A549 (cell line): Measurements from ENCODE around the gene PACS2. TPM values are rescaled to one million over a fixed set of nuclear protein-coding genes. Genes with fewer than 3 reads are reported as not detected.

Experiments used
- ATAC-seq, 2 experiments: fragments of 200-7000 bp in 1 of 2; fragments of >200 bp in 1 of 2; cut with Nextera tagmentation in 1 of 2; cut with Tn5 transposase in 1 of 2; 3 replicates each; pipeline versions ENCODE4 v1.8.0 to v1.9.1; 2018 to 2020; ENCODE audit warnings: mild to moderate bottlenecking in 1 of 2, moderate library complexity in 1 of 2
- CTCF ChIA-PET: fragments of 300-600 bp; sonication (Branson Sonifier 250); formaldehyde crosslinking; extraction: SDS; loops from one replicate; lab custom pipeline; 2021; ENCODE audit warnings: antibody characterized with exemption, inconsistent platforms; lab: Yijun Ruan, JAX
- POLR2A ChIA-PET: fragments of 350-600 bp; formaldehyde crosslinking; extraction: SDS; loops from one replicate; lab custom pipeline; 2021; ENCODE audit warnings: antibody characterized with exemption, inconsistent platforms; lab: Yijun Ruan, JAX
- DNase-seq, 2 experiments: peaks; one replicate each; pipeline versions ENCODE4 v3.0.0 to v3.0.0-alpha.2; 2011 to 2016; ENCODE audit warnings: low read depth in 1 of 2, low spot score in 1 of 2
- FAIRE-seq: peaks from 2 replicates; lab custom pipeline; 2011; peaks lifted over from hg19 to GRCh38; lab: Jason Lieb, UNC
- H3K27ac ChIP-seq, 2 experiments: fragments of >200 bp; sonication (Bioruptor Twin); formaldehyde crosslinking; 3 replicates each; pipeline ENCODE4 v1.5.1; 2016 to 2017
- H3K4me1 ChIP-seq: fragments of >200 bp; sonication (Bioruptor Twin); formaldehyde crosslinking; 3 replicates; pipeline ENCODE4 v1.6.1; 2016
- H3K4me2 ChIP-seq: fragments of >200 bp; sonication (Bioruptor Twin); formaldehyde crosslinking; 3 replicates; pipeline ENCODE4 v1.6.1; 2016
- H3K4me3 ChIP-seq: fragments of >200 bp; sonication (Bioruptor Twin); formaldehyde crosslinking; 3 replicates; pipeline ENCODE4 v1.5.1; 2016
- H3K9me3 ChIP-seq: fragments of >200 bp; sonication (Bioruptor Twin); formaldehyde crosslinking; 3 replicates; pipeline ENCODE4 v1.6.1; 2016
- BHLHE40 ChIP-seq: IDR thresholded peaks from 2 replicates; pipeline ENCODE4 v1.6.1; 2012; ENCODE audit warnings: low read depth, low read length, inconsistent platforms
- CBX2 ChIP-seq: fragments of 200-600 bp; sonication (generic); IDR thresholded peaks from 2 replicates; pipeline ENCODE4 v1.6.1; 2016; ENCODE audit warnings: low read depth, mild to moderate bottlenecking, borderline replicate concordance
- CEBPB ChIP-seq, 2 experiments: fragments of >200 bp in 1 of 2; sonication (Bioruptor Twin) in 1 of 2; formaldehyde crosslinking in 1 of 2; IDR thresholded peaks; 2 replicates each; pipeline ENCODE4 v1.6.1; 2012 to 2016
- EHF ChIP-seq: fragments of 250-450 bp; sonication (Bioruptor Pico); IDR thresholded peaks from 2 replicates; pipeline ENCODE4 v1.5.0; 2020; ENCODE audit warnings: mild to moderate bottlenecking
- EHMT2 ChIP-seq: fragments of 200-600 bp; sonication (generic); IDR thresholded peaks from 2 replicates; pipeline ENCODE4 v1.6.1; 2016; ENCODE audit warnings: antibody characterized with exemption, low read depth, mild to moderate bottlenecking, moderate library complexity
- FOSB ChIP-seq: fragments of 250-450 bp; sonication (Bioruptor Pico); IDR thresholded peaks from 2 replicates; pipeline ENCODE4 v1.5.0; 2020; ENCODE audit warnings: mild to moderate bottlenecking, moderate library complexity
- FOXS1 ChIP-seq: fragments of 250-450 bp; sonication (Bioruptor Pico); IDR thresholded peaks from 2 replicates; pipeline ENCODE4 v1.5.0; 2020; ENCODE audit warnings: mild to moderate bottlenecking, moderate library complexity
- HOXB13 ChIP-seq: fragments of 250-450 bp; sonication (Bioruptor Pico); IDR thresholded peaks from 2 replicates; pipeline ENCODE4 v1.5.0; 2020; ENCODE audit warnings: low read depth, mild to moderate bottlenecking, moderate library complexity
- JUN ChIP-seq, 2 experiments: fragments of >200 bp; sonication (Bioruptor Twin); formaldehyde crosslinking; IDR thresholded peaks; 2 replicates in 1 of 2; 3 replicates in 1 of 2; pipeline ENCODE4 v1.6.1; 2016 to 2017
- KDM1A ChIP-seq: fragments of 200-600 bp; sonication (generic); IDR thresholded peaks from 2 replicates; pipeline ENCODE4 v1.6.1; 2016; ENCODE audit warnings: low read depth, mild to moderate bottlenecking
- NFE2L2 ChIP-seq: fragments of 150-350 bp; conservative IDR thresholded peaks from 2 replicates; pipeline ENCODE4 v1.6.1; 2014; ENCODE audit warnings: low read length
- NR3C1 ChIP-seq: fragments of >200 bp; sonication (Bioruptor Twin); formaldehyde crosslinking; IDR thresholded peaks from 3 replicates; pipeline ENCODE4 v1.6.1; 2017
- POLR2AphosphoS2 ChIP-seq: conservative IDR thresholded peaks from 2 replicates; pipeline ENCODE4 v1.6.1; 2012; ENCODE audit warnings: low read length, improper control_type of control experiment, inconsistent platforms
- RAD21 ChIP-seq, 2 experiments: fragments of >200 bp in 1 of 2; sonication (Bioruptor Twin) in 1 of 2; formaldehyde crosslinking in 1 of 2; IDR thresholded peaks in 1 of 2; conservative IDR thresholded peaks in 1 of 2; 2 replicates in 1 of 2; 3 replicates in 1 of 2; pipeline ENCODE4 v1.6.1; 2012 to 2018; ENCODE audit warnings: inconsistent platforms in 1 of 2
- RNF2 ChIP-seq: fragments of 200-600 bp; sonication (generic); IDR thresholded peaks from 2 replicates; pipeline ENCODE4 v1.6.1; 2016; ENCODE audit warnings: low read depth, mild to moderate bottlenecking, antibody characterized with exemption, moderate library complexity, borderline replicate concordance
- SMC3 ChIP-seq: fragments of >200 bp; sonication (Bioruptor Twin); formaldehyde crosslinking; IDR thresholded peaks from 3 replicates; pipeline ENCODE4 v1.6.1; 2018; ENCODE audit warnings: inconsistent platforms
- ZSCAN20 ChIP-seq: fragments of 250-450 bp; sonication (Bioruptor Pico); IDR thresholded peaks from 2 replicates; pipeline ENCODE4 v1.8.0; 2022; ENCODE audit warnings: mild to moderate bottlenecking, moderate library complexity
- WGBS: methylation state at CpG from one replicate; pipeline ENCODE4 v1.1.6; 2017; ENCODE audit errors: missing lambda C conversion rate; 5-methylcytosine and 5-hydroxymethylcytosine counted together
- polyA plus RNA-seq, 4 experiments: library from polyadenylated mRNA; depleted of rRNA in 3 of 4; stranded (reverse); fragments of >200 nt; fragmentation: RNase III in 1 of 4; extraction: RNeasy Plus Mini Kit Qiagen cat#74134 plus additional on column Dnase treatment in 1 of 4; gene quantifications; 2 replicates in 3 of 4; 3 replicates in 1 of 4; pipeline ENCODE4 v1.2.3, GENCODE V29; 2011 to 2017
- TF ChIP-seq, protein P1 (sequence below): IDR thresholded peaks from 2 replicates; pipeline ENCODE4 v1.6.1; 2012
- TF ChIP-seq, protein P2 (sequence below): fragments of 150-350 bp; IDR thresholded peaks from 2 replicates; pipeline ENCODE4 v1.6.1; 2014; ENCODE audit warnings: low read depth, mild to moderate bottlenecking, low read length
- TF ChIP-seq, protein P3 (sequence below): fragments of 450-650 bp; IDR thresholded peaks from 2 replicates; pipeline ENCODE4 v1.6.1; 2014; ENCODE audit warnings: antibody characterized with exemption
- TF ChIP-seq, protein P4 (sequence below): IDR thresholded peaks from 2 replicates; pipeline ENCODE4 v1.6.1; 2012

PACS2 gene
- polyA plus RNA-seq, 2 of the 4 experiments (the other 2 are of a cell fraction) = 11.9 to 24.5 TPM

DNA sequence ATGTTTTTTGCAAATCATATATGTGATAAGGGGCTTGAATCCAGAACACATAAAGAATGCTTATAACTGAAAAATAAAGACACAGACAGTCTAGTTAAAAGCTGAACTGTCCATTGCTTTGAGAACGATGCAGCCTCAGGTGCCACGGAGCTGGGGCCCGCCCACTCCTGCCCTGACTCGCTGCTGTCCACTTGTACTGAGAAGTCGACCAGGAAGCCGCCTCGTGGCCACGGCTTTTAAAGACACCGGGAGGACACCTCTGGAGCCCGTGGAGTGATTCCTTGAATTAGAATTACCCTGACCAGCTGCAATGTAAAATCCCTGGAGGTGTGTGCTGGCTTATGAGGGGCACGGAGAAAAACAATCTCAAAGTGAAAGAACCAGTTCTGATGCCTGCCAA is 59.8 kb downstream of the PACS2 start:
- DNase-seq = no peak
- H3K4me2 ChIP-seq = no peak overlapping the region
- CTCF ChIA-PET = interaction anchor here (0.6 to 3.1 kb wide), 5 partner anchors 15 to 1189 kb away, joined by 3 to 13 read pairs (median 4); no protein-coding TSS in a partner anchor

DNA sequence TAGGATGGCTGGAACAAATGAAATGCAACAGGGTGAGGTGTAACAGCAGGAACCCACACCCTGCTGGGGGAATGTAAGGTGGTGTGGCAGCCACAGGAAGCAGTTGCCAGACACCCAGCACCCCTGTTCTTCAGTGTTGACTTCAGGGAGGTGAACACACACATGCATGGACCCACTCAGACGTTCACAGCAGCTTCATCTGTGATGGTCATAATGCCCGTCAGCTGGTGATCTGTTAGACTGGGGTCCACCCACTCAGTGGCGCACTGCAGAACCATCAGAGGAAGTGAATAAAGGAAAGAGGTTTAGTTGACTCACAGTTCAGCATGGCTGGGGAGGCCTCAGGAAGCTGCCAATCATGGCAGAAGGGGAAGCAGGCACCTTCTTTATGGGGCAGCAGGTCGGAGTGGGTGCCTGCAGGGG is 61.1 kb downstream of the PACS2 start:
- DNase-seq (no peak), ATAC-seq (no peak), FAIRE-seq (no peak)
- H3K9me3 ChIP-seq = no peaks in the 10 kb centered on the region
- ChIA-PET POLR2A (no interaction called here), CTCF (interaction anchor here (0.6 to 1.9 kb wide), 3 partner anchors 28 to 119 kb away, joined by 3 to 4 read pairs (median 3); no protein-coding TSS in a partner anchor)
- no peak overlapping the region for H3K4me2 ChIP-seq
- WGBS = 84% methylated on average over 4 of the region's 4 CpGs
- TF ChIP-seq BHLHE40 = no peak
- TF ChIP-seq CEBPB (IDR thresholded peaks at IDR 0.05) = no peak
- no peak for TF ChIP-seq EHMT2
- TF ChIP-seq, protein P1, sequence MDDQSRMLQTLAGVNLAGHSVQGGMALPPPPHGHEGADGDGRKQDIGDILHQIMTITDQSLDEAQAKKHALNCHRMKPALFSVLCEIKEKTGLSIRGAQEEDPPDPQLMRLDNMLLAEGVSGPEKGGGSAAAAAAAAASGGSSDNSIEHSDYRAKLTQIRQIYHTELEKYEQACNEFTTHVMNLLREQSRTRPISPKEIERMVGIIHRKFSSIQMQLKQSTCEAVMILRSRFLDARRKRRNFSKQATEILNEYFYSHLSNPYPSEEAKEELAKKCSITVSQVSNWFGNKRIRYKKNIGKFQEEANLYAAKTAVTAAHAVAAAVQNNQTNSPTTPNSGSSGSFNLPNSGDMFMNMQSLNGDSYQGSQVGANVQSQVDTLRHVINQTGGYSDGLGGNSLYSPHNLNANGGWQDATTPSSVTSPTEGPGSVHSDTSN = no peak
- TF ChIP-seq SMC3 = no peak
- TF ChIP-seq, protein P2, sequence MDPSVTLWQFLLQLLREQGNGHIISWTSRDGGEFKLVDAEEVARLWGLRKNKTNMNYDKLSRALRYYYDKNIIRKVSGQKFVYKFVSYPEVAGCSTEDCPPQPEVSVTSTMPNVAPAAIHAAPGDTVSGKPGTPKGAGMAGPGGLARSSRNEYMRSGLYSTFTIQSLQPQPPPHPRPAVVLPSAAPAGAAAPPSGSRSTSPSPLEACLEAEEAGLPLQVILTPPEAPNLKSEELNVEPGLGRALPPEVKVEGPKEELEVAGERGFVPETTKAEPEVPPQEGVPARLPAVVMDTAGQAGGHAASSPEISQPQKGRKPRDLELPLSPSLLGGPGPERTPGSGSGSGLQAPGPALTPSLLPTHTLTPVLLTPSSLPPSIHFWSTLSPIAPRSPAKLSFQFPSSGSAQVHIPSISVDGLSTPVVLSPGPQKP = no peak
- no peak for TF ChIP-seq JUN (IDR thresholded peaks at IDR 0.05)
- TF ChIP-seq CBX2 = no peak
- TF ChIP-seq ZSCAN20 = no peak
- no peak for TF ChIP-seq FOXS1 (CRISPR knock-in tag)
- H3K4me3 ChIP-seq = no peak overlapping the region
- no peak overlapping the region for H3K27ac ChIP-seq
- H3K4me1 ChIP-seq = no peaks in the 10 kb centered on the region

More for the DNA sequence above, 59.8 kb downstream of the PACS2 start:
- no peaks in the 10 kb centered on the region for H3K4me1 ChIP-seq
- H3K27ac ChIP-seq = no peak overlapping the region
- ATAC-seq (0 out of 6 replicates have a peak, but pooled peaks of 1 of the 2 experiments have one; percentile 12), FAIRE-seq (no peak)
- POLR2A ChIA-PET = no interaction called here
- no peak overlapping the region for H3K4me3 ChIP-seq
- H3K9me3 ChIP-seq = no peaks in the 10 kb centered on the region
- no peak for TF ChIP-seq NFE2L2
- TF ChIP-seq JUN (IDR thresholded peaks at IDR 0.05) = no peak
- TF ChIP-seq RNF2 = no peak
- TF ChIP-seq, protein P3, sequence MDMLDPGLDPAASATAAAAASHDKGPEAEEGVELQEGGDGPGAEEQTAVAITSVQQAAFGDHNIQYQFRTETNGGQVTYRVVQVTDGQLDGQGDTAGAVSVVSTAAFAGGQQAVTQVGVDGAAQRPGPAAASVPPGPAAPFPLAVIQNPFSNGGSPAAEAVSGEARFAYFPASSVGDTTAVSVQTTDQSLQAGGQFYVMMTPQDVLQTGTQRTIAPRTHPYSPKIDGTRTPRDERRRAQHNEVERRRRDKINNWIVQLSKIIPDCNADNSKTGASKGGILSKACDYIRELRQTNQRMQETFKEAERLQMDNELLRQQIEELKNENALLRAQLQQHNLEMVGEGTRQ = no peak
- TF ChIP-seq HOXB13 = no peak
- TF ChIP-seq, protein P4, sequence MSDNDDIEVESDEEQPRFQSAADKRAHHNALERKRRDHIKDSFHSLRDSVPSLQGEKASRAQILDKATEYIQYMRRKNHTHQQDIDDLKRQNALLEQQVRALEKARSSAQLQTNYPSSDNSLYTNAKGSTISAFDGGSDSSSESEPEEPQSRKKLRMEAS = no peak
- no peak for TF ChIP-seq EHF (CRISPR knock-in tag)
- no peak for TF ChIP-seq POLR2AphosphoS2
- no peak for TF ChIP-seq KDM1A
- no peak for TF ChIP-seq NR3C1
- TF ChIP-seq FOSB (CRISPR knock-in tag) = no peak
- TF ChIP-seq RAD21 (conservative IDR thresholded peaks at IDR 0.05 in 1 of 2, IDR thresholded peaks at IDR 0.05 in 1 of 2) = no peak
- TF ChIP-seq, protein P1 = no peak
- TF ChIP-seq SMC3 = no peak
- WGBS = 54% methylated on average over 11 of the region's 11 CpGs
